ENCODE results near the gene GPR158. TPM values are rescaled to one million over a fixed set of nuclear protein-coding genes. Genes with fewer than 3 reads are reported as not detected.

Gene GPR158
- total RNA-seq, 1 experiment from 2014 or later: 0.24 TPM

- no peak for TF ChIP-seq CTCF (conservative IDR thresholded peaks at IDR 0.05)
- no peak overlapping the region for H2BK15ac ChIP-seq (ENCODE audit: low read depth, low read length)
- no peak overlapping the region for H3K4me3 Mint-ChIP-seq
- no peak overlapping the region for H3K4me2 ChIP-seq (ENCODE audit: insufficient read depth, insufficient read length, low read length)
- peaks cover 5% of the 10 kb centered on the region; the same call in 1 of the 2 replicates for H3K27me3 ChIP-seq (ENCODE audit: insufficient read depth, low read length)
- H3K4me1 Mint-ChIP-seq: peaks cover 8 to 10% of the 10 kb centered on the region in 2 experiments
- H2BK20ac ChIP-seq (ENCODE audit: low read depth, low read length, poor library complexity, severe bottlenecking): no peak overlapping the region
- no peak overlapping the region for H4K91ac ChIP-seq (ENCODE audit: insufficient read length, low read depth, low read length)
- H3K79me2 ChIP-seq (ENCODE audit: insufficient read depth, low read length): no peaks in the 10 kb centered on the region
- H3K14ac ChIP-seq (ENCODE audit: insufficient read depth, low read length): no peak overlapping the region
- H3K18ac ChIP-seq (ENCODE audit: insufficient read length, low read depth, low read length): no peak overlapping the region
- H2BK120ac ChIP-seq (ENCODE audit: low read depth, low read length, poor library complexity, severe bottlenecking): no peak overlapping the region
- H3K23me2 ChIP-seq (ENCODE audit: insufficient read length, low read depth, low read length, poor library complexity, severe bottlenecking): peaks cover 12% of the 10 kb centered on the region
- H3K27ac Mint-ChIP-seq: no peak overlapping the region
- no peak overlapping the region for H2BK5ac ChIP-seq (ENCODE audit: insufficient read length, low read length)
- no CpG with 5 or more reads among the region's 1 CpG for WGBS (ENCODE audit: extremely low coverage, insufficient read length, low lambda C conversion rate)
- H2BK12ac ChIP-seq (ENCODE audit: insufficient read length, low read depth, low read length): no peak overlapping the region
- H4K8ac ChIP-seq (replicated peaks; ENCODE audit: insufficient read length, low read depth, low read length): no peak overlapping the region
- no peaks in the 10 kb centered on the region for H3K79me1 ChIP-seq (ENCODE audit: insufficient read depth, low read depth, low read length, poor library complexity, severe bottlenecking)
- H3K56ac ChIP-seq (ENCODE audit: insufficient read length, low read depth, low read length): no peak overlapping the region
- H3K4me1 ChIP-seq (ENCODE audit: insufficient read depth, low read length): no peaks in the 10 kb centered on the region; the same call in 1 of the 2 replicates
- H2AK5ac ChIP-seq (ENCODE audit: insufficient read length, low read length): no peak overlapping the region
- no peaks in the 10 kb centered on the region for H3K9me3 ChIP-seq (ENCODE audit: control insufficient read depth, low read depth, low read length)
- no peak overlapping the region for H3K27ac ChIP-seq (ENCODE audit: insufficient read length, low read depth, low read length)
- peaks cover 28% of the 10 kb centered on the region for H3K27me3 Mint-ChIP-seq (ENCODE audit: low read depth)
- H3T11ph ChIP-seq (ENCODE audit: low read length): no peak overlapping the region
- no peak overlapping the region for H4K5ac ChIP-seq (ENCODE audit: insufficient read length, low read depth, low read length)
- H3K9ac ChIP-seq (ENCODE audit: extremely low read depth, insufficient read length, low read length): no peak overlapping the region
- no peak overlapping the region for H3K23ac ChIP-seq (ENCODE audit: insufficient read length, low read depth, low read length)
- H2AFZ ChIP-seq (ENCODE audit: low read length): no peak overlapping the region
- no peaks in the 10 kb centered on the region for H4K20me1 ChIP-seq (ENCODE audit: control insufficient read depth, insufficient read depth, insufficient read length)
- H3K36me3 Mint-ChIP-seq (ENCODE audit: insufficient read depth in 1 of 3, low read depth in 3 of 3): no peaks in the 10 kb centered on the region
- no peak overlapping the region for H3K4ac ChIP-seq (ENCODE audit: low read depth, low read length)
- DNase-seq: no peak
- H3K9me3 Mint-ChIP-seq: no peaks in the 10 kb centered on the region; a peak in 1 of 5 replicates
Measured at GRCh38 chr10:25170627-25171026, 4.2 kb upstream of the GPR158 start.
